K562 (cell line): Measurements from ENCODE around the gene IKZF4. TPM values are rescaled to one million over a fixed set of nuclear protein-coding genes. Genes with fewer than 3 reads are reported as not detected.

Source experiments
- DPF2 ChIP-seq: fragments of 450-650 bp; IDR thresholded peaks from 2 replicates; pipeline ENCODE4 v1.6.1; 2016
- GTF2B ChIP-seq: IDR thresholded peaks from 2 replicates; pipeline ENCODE4 v1.6.1; 2011; ENCODE audit not compliant: insufficient read length; ENCODE audit errors: extremely low read depth
- HDAC1 ChIP-seq, 2 experiments: fragments of 450-650 bp; IDR thresholded peaks; 2 replicates each; pipeline ENCODE4 v1.6.1; 2016 to 2017; ENCODE audit warnings: inconsistent platforms in 1 of 2, mild to moderate bottlenecking in 1 of 2, moderate library complexity in 1 of 2
- KHSRP ChIP-seq: fragments of 450-650 bp; IDR thresholded peaks from 2 replicates; pipeline ENCODE4 v1.6.1; 2017
- MGA ChIP-seq: fragments of 450-650 bp; IDR thresholded peaks from 2 replicates; pipeline ENCODE4 v1.6.1; 2016; ENCODE audit warnings: mild to moderate bottlenecking, moderate library complexity
- NFYB ChIP-seq: IDR thresholded peaks from 2 replicates; pipeline ENCODE4 v1.6.1; 2011; ENCODE audit warnings: mild to moderate bottlenecking, moderate library complexity; ENCODE audit not compliant: insufficient read length; ENCODE audit errors: extremely low read depth
- SMAD2 ChIP-seq: fragments of 150-350 bp; IDR thresholded peaks from 2 replicates; pipeline ENCODE4 v1.6.1; 2014; ENCODE audit warnings: low read depth, mild to moderate bottlenecking, low read length
- SMAD4 ChIP-seq: fragments of 250-450 bp; sonication (Bioruptor Pico); conservative IDR thresholded peaks from 2 replicates; pipeline ENCODE4 v1.8.0; 2021; ENCODE audit warnings: inconsistent platforms, mild to moderate bottlenecking, moderate library complexity
- TAF15 ChIP-seq: fragments of 200-400 bp; formaldehyde crosslinking; IDR thresholded peaks from 2 replicates; pipeline ENCODE4 v1.6.1; 2017; ENCODE audit warnings: mild to moderate bottlenecking, low read depth, low read length, moderate library complexity
- polyA plus RNA-seq, 8 experiments: library from polyadenylated mRNA; depleted of rRNA in 4 of 8; stranded (reverse) in 5 of 8; unstranded in 3 of 8; fragments of >200 nt; fragmentation: Nextera tagmentation in 2 of 8; fragmentation: Illumina TruSeq in 1 of 8; extraction: Ambion mirVana in 2 of 8; extraction: Trizol in 1 of 8; gene quantifications; 2 replicates each; pipeline versions ENCODE4 v1.2.1 to v1.2.3, GENCODE V29; 2011 to 2014; ENCODE audit warnings: inconsistent platforms in 1 of 8, missing spikeins in 1 of 8
- total RNA-seq, 7 experiments: library from RNA; depleted of rRNA in 6 of 7; stranded (reverse); fragments of >200 nt in 6 of 7; fragmentation: Illumina TruSeq in 2 of 7; extraction: Trizol in 2 of 7; gene quantifications; 2 replicates each; pipeline versions ENCODE4 v1.2.1 to v1.2.3, GENCODE V29; 2011 to 2021; ENCODE audit warnings: low replicate concordance in 1 of 7

IKZF4 gene
- total and polyA plus RNA-seq, 9 of the 15 experiments (the other 6 are each of a cell fraction or from before 2014, with no cell fraction given): 1.9 to 16.3 (median 3.6) TPM

GRCh38 chr12:55972911-55973598, 47.8 kb upstream of the IKZF4 start (continued):
- TF ChIP-seq MGA (0 out of 2 replicates have a peak, but pooled peaks have one; percentile 13), NFYB (no peak), DPF2 (peak; percentile 81), KHSRP (no peak), TAF15 (no peak), HDAC1 (IDR thresholded peaks at IDR 0.05) (peak in 1 of 2 experiments; percentile 96; a peak in 2 of 4 replicates), GTF2B (no peak), SMAD4 (CRISPR knock-in tag) (peak; percentile 27; the same call in 1 of the 2 replicates), SMAD2 (no peak)
